ENCODE data around the gene ABHD4. TPM values are rescaled to one million over a fixed set of nuclear protein-coding genes. Genes with fewer than 3 reads are reported as not detected.
A peak's percentile ranks its signal among the peaks of the same experiment; 100 is the strongest.

Gene ABHD4
- total RNA-seq, 1 donor from 2014 or later: 34.2 TPM

GRCh38 chr14:22656945-22657731 lies 59.0 kb downstream of the ABHD4 start:
- ATAC-seq: no peak
- Histone ChIP-seq H3K27ac (no peak overlapping the region), H3K27me3 (no peaks in the 10 kb centered on the region), H3K36me3 (no peaks in the 10 kb centered on the region), H3K4me1 (peaks cover 4% of the 10 kb centered on the region), H3K9me3 (no peaks in the 10 kb centered on the region), H3K4me3 (no peak overlapping the region)
- no peak for TF ChIP-seq CTCF (IDR thresholded peaks at IDR 0.05)
- intact Hi-C loops (cut with DNase I): loop anchor here (10.0 kb wide), 1 partner anchor 82 kb away; no protein-coding TSS in a partner anchor
- DNase-seq: no peak

- no peaks in the 10 kb centered on the region for H3K36me3 ChIP-seq
- ATAC-seq (peak; percentile 59), DNase-seq (no peak)
- intact Hi-C loops (cut with DNase I): loop anchor here (10.0 kb wide), 1 partner anchor 83 kb away; no protein-coding TSS in a partner anchor
- no peaks in the 10 kb centered on the region for H3K9me3 ChIP-seq
- H3K27ac ChIP-seq: no peak overlapping the region
- no peaks in the 10 kb centered on the region for H3K27me3 ChIP-seq
- peaks cover 4% of the 10 kb centered on the region for H3K4me1 ChIP-seq
- H3K4me3 ChIP-seq: no peak overlapping the region
- peak; percentile 46 for TF ChIP-seq CTCF (IDR thresholded peaks at IDR 0.05)
Measured at GRCh38 chr14:22657861-22658260, 59.8 kb downstream of the ABHD4 start.

GRCh38 chr14:22658946-22659345 lies 60.8 kb downstream of the ABHD4 start:
- Histone ChIP-seq H3K4me3 (no peak overlapping the region), H3K4me1 (no peaks in the 10 kb centered on the region), H3K36me3 (no peaks in the 10 kb centered on the region), H3K27me3 (no peaks in the 10 kb centered on the region), H3K9me3 (no peaks in the 10 kb centered on the region), H3K27ac (no peak overlapping the region)
- no peak for TF ChIP-seq CTCF (IDR thresholded peaks at IDR 0.05)
- intact Hi-C loops (cut with DNase I): loop anchor here (10.0 kb wide), 1 partner anchor 84 kb away; no protein-coding TSS in a partner anchor
- DNase-seq (no peak), ATAC-seq (peak; percentile 20)

- no peaks in the 10 kb centered on the region for H3K4me1 ChIP-seq
- no peak overlapping the region for H3K27ac ChIP-seq
- no peaks in the 10 kb centered on the region for H3K9me3 ChIP-seq
- ATAC-seq (no peak), DNase-seq (no peak)
- no peak for TF ChIP-seq CTCF (IDR thresholded peaks at IDR 0.05)
- no peaks in the 10 kb centered on the region for H3K27me3 ChIP-seq
- no peak overlapping the region for H3K4me3 ChIP-seq
- intact Hi-C loops (cut with DNase I): no loop called here
- no peaks in the 10 kb centered on the region for H3K36me3 ChIP-seq
Measured at GRCh38 chr14:22660654-22661053, 62.6 kb downstream of the ABHD4 start.

Other genes with a start within 250 kb of the ABHD4 start
- 184 TPM for gene DAD1, start 9.1 kb upstream of the ABHD4 start, total RNA-seq
- not detected for gene OR6J1, start 46.1 kb downstream of the ABHD4 start, total RNA-seq
- 105 TPM for gene OXA1L, start 168.4 kb downstream of the ABHD4 start, total RNA-seq
- 84.4 TPM for gene SLC7A7, start 217.1 kb downstream of the ABHD4 start, total RNA-seq
- 58.4 TPM for gene MRPL52, start 231.6 kb downstream of the ABHD4 start, total RNA-seq
- gene MMP14, start 238.3 kb downstream of the ABHD4 start, total RNA-seq: 149 TPM

Measured in upper lobe of right lung (tissue), 1 donor.